ENCODE measurements around the gene OR2A25.

GRCh38 chr7:144038887-144039286, 30.7 kb upstream of the OR2A25 start:
- TF ChIP-seq POLR2A (IDR thresholded peaks at IDR 0.05) = no peak
- TF ChIP-seq, protein P1, sequence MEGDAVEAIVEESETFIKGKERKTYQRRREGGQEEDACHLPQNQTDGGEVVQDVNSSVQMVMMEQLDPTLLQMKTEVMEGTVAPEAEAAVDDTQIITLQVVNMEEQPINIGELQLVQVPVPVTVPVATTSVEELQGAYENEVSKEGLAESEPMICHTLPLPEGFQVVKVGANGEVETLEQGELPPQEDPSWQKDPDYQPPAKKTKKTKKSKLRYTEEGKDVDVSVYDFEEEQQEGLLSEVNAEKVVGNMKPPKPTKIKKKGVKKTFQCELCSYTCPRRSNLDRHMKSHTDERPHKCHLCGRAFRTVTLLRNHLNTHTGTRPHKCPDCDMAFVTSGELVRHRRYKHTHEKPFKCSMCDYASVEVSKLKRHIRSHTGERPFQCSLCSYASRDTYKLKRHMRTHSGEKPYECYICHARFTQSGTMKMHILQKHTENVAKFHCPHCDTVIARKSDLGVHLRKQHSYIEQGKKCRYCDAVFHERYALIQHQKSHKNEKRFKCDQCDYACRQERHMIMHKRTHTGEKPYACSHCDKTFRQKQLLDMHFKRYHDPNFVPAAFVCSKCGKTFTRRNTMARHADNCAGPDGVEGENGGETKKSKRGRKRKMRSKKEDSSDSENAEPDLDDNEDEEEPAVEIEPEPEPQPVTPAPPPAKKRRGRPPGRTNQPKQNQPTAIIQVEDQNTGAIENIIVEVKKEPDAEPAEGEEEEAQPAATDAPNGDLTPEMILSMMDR (IDR thresholded peaks at IDR 0.05) = no peak
- no peak for TF ChIP-seq EP300 (IDR thresholded peaks at IDR 0.05)
